MM.1S (cell line): ENCODE results near the gene MSMP.

ENCODE experiments used
- EZH2 ChIP-seq: fragments of 300-600 bp; sonication (generic); optimal IDR thresholded peaks from 2 replicates; pipeline ENCODE3; 2017; ENCODE audit warnings: low read depth, mild to moderate bottlenecking, antibody characterized with exemption, low read length, mixed read lengths
- EZH2phosphoT487 ChIP-seq: fragments of 300-600 bp; sonication (generic); IDR thresholded peaks from 2 replicates; pipeline ENCODE4 v1.6.1; 2018; ENCODE audit warnings: antibody characterized with exemption, low read length
- TF ChIP-seq, protein P1 (sequence below): fragments of 300-600 bp; sonication (generic); IDR thresholded peaks from 2 replicates; pipeline ENCODE4 v1.5.1; 2016; ENCODE audit warnings: antibody characterized with exemption, low read length, mixed read lengths

DNA sequence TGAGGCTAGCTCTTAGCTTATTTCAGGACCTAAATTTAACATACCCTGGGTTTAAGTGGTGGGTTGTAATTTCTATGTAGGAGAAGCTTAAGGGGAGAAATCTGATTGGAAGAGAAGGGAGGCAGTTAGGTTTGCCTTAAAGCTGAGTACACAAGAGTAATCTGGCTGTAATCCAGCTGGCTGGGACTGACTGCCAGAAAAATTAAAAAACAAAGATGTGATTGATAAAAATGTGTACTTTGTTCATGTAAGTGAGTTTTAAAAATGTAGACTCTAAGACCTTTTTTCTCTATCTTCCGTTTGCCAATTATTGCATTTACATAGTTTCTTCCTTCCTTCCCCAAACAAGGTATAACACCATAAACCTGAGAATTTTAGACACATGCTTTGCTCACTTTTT, 17.5 kb upstream of the MSMP start:
- TF ChIP-seq, protein P1, sequence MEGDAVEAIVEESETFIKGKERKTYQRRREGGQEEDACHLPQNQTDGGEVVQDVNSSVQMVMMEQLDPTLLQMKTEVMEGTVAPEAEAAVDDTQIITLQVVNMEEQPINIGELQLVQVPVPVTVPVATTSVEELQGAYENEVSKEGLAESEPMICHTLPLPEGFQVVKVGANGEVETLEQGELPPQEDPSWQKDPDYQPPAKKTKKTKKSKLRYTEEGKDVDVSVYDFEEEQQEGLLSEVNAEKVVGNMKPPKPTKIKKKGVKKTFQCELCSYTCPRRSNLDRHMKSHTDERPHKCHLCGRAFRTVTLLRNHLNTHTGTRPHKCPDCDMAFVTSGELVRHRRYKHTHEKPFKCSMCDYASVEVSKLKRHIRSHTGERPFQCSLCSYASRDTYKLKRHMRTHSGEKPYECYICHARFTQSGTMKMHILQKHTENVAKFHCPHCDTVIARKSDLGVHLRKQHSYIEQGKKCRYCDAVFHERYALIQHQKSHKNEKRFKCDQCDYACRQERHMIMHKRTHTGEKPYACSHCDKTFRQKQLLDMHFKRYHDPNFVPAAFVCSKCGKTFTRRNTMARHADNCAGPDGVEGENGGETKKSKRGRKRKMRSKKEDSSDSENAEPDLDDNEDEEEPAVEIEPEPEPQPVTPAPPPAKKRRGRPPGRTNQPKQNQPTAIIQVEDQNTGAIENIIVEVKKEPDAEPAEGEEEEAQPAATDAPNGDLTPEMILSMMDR = no peak
- TF ChIP-seq EZH2phosphoT487 (no peak), EZH2 (no peak)
